ENCODE measurements around the gene BPIFB2. TPM values are rescaled to one million over a fixed set of nuclear protein-coding genes. Genes with fewer than 3 reads are reported as not detected.

BPIFB2 gene
- total RNA-seq, 3 donors from 2014 or later, result 0.11 TPM; not detected in 2

- no peaks in the 10 kb centered on the region for H3K9me3 Mint-ChIP-seq
- H3K36me3 Mint-ChIP-seq (ENCODE audit: insufficient read depth), result no peaks in the 10 kb centered on the region
- ATAC-seq (no peak), DNase-seq (no peak)
- H3K4me3 Mint-ChIP-seq, result no peak overlapping the region
- H3K27me3 Mint-ChIP-seq (ENCODE audit: low read depth), result no peaks in the 10 kb centered on the region
- H3K4me1 Mint-ChIP-seq (ENCODE audit: low read depth), result no peaks in the 10 kb centered on the region
Observed at GRCh38 chr20:33024243-33024560, 16.7 kb downstream of the BPIFB2 start.

GRCh38 chr20:33024609-33025317 is 17.3 kb downstream of the BPIFB2 start:
- Mint-ChIP-seq H3K27me3 (ENCODE audit: low read depth) (no peaks in the 10 kb centered on the region), H3K9me3 (no peaks in the 10 kb centered on the region), H3K4me3 (no peak overlapping the region), H3K36me3 (ENCODE audit: insufficient read depth) (no peaks in the 10 kb centered on the region), H3K4me1 (ENCODE audit: low read depth) (no peaks in the 10 kb centered on the region)
- no peak for ATAC-seq
- DNase-seq, result no peak

GRCh38 chr20:33025318-33025876 is 17.9 kb downstream of the BPIFB2 start:
- DNase-seq, result no peak
- no peak for ATAC-seq
- H3K4me1 Mint-ChIP-seq (ENCODE audit: low read depth), result no peaks in the 10 kb centered on the region
- no peak overlapping the region for H3K4me3 Mint-ChIP-seq
- H3K9me3 Mint-ChIP-seq, result no peaks in the 10 kb centered on the region
- no peaks in the 10 kb centered on the region for H3K36me3 Mint-ChIP-seq (ENCODE audit: insufficient read depth)
- H3K27me3 Mint-ChIP-seq (ENCODE audit: low read depth), result no peaks in the 10 kb centered on the region

GRCh38 chr20:33026072-33026778 is 18.7 kb downstream of the BPIFB2 start:
- ATAC-seq, result no peak
- no peak overlapping the region for H3K4me3 Mint-ChIP-seq
- DNase-seq, result no peak
- no peaks in the 10 kb centered on the region for H3K9me3 Mint-ChIP-seq
- H3K36me3 Mint-ChIP-seq (ENCODE audit: insufficient read depth), result no peaks in the 10 kb centered on the region
- H3K4me1 Mint-ChIP-seq (ENCODE audit: low read depth), result no peaks in the 10 kb centered on the region
- H3K27me3 Mint-ChIP-seq (ENCODE audit: low read depth), result no peaks in the 10 kb centered on the region

- ATAC-seq, result no peak
- no peaks in the 10 kb centered on the region for H3K9me3 Mint-ChIP-seq
- H3K4me3 Mint-ChIP-seq, result no peak overlapping the region
- DNase-seq, result no peak
- no peaks in the 10 kb centered on the region for H3K27me3 Mint-ChIP-seq (ENCODE audit: low read depth)
- no peaks in the 10 kb centered on the region for H3K36me3 Mint-ChIP-seq (ENCODE audit: insufficient read depth)
- H3K4me1 Mint-ChIP-seq (ENCODE audit: low read depth), result no peaks in the 10 kb centered on the region
Observed at GRCh38 chr20:33026779-33027759, 19.6 kb downstream of the BPIFB2 start.

- no peaks in the 10 kb centered on the region for H3K27me3 Mint-ChIP-seq (ENCODE audit: low read depth)
- H3K4me3 Mint-ChIP-seq, result no peak overlapping the region
- DNase-seq (no peak), ATAC-seq (no peak)
- H3K36me3 Mint-ChIP-seq (ENCODE audit: insufficient read depth), result no peaks in the 10 kb centered on the region
- no peaks in the 10 kb centered on the region for H3K4me1 Mint-ChIP-seq (ENCODE audit: low read depth)
- H3K9me3 Mint-ChIP-seq, result no peaks in the 10 kb centered on the region
Observed at GRCh38 chr20:33027769-33028751, 20.6 kb downstream of the BPIFB2 start.

GRCh38 chr20:33028875-33029274 is 21.4 kb downstream of the BPIFB2 start:
- H3K36me3 Mint-ChIP-seq (ENCODE audit: insufficient read depth), result no peaks in the 10 kb centered on the region
- no peaks in the 10 kb centered on the region for H3K9me3 Mint-ChIP-seq
- H3K4me3 Mint-ChIP-seq, result no peak overlapping the region
- H3K4me1 Mint-ChIP-seq (ENCODE audit: low read depth), result no peaks in the 10 kb centered on the region
- ATAC-seq (no peak), DNase-seq (no peak)
- no peaks in the 10 kb centered on the region for H3K27me3 Mint-ChIP-seq (ENCODE audit: low read depth)

- H3K4me1 Mint-ChIP-seq (ENCODE audit: low read depth), result no peaks in the 10 kb centered on the region
- no peaks in the 10 kb centered on the region for H3K36me3 Mint-ChIP-seq (ENCODE audit: insufficient read depth)
- DNase-seq, result no peak
- ATAC-seq, result no peak
- H3K4me3 Mint-ChIP-seq, result no peak overlapping the region
- H3K27me3 Mint-ChIP-seq (ENCODE audit: low read depth), result no peaks in the 10 kb centered on the region
- H3K9me3 Mint-ChIP-seq, result no peaks in the 10 kb centered on the region
Observed at GRCh38 chr20:33030076-33030475, 22.6 kb downstream of the BPIFB2 start.

GRCh38 chr20:33030569-33030968 is 23.1 kb downstream of the BPIFB2 start:
- Mint-ChIP-seq H3K9me3 (no peaks in the 10 kb centered on the region), H3K4me3 (no peak overlapping the region), H3K27me3 (ENCODE audit: low read depth) (no peaks in the 10 kb centered on the region), H3K4me1 (ENCODE audit: low read depth) (no peaks in the 10 kb centered on the region), H3K36me3 (ENCODE audit: insufficient read depth) (no peaks in the 10 kb centered on the region)
- DNase-seq (no peak), ATAC-seq (no peak)

GRCh38 chr20:33031531-33031930 is 24.0 kb downstream of the BPIFB2 start, which contains the start of gene BPIFB6:
Gene BPIFB6, plus strand, starts transcription at chr20:33031648. Its CDS starts 0 bp downstream, at chr20:33031648.
- no peaks in the 10 kb centered on the region for H3K27me3 Mint-ChIP-seq (ENCODE audit: low read depth)
- DNase-seq, result no peak
- H3K9me3 Mint-ChIP-seq, result no peaks in the 10 kb centered on the region
- no peaks in the 10 kb centered on the region for H3K36me3 Mint-ChIP-seq (ENCODE audit: insufficient read depth)
- H3K4me3 Mint-ChIP-seq, result no peak within 1 kb of the TSS
- no peaks in the 10 kb centered on the region for H3K4me1 Mint-ChIP-seq (ENCODE audit: low read depth)
- ATAC-seq, result no peak

- Mint-ChIP-seq H3K9me3 (no peaks in the 10 kb centered on the region), H3K4me3 (no peak overlapping the region), H3K4me1 (ENCODE audit: low read depth) (no peaks in the 10 kb centered on the region), H3K36me3 (ENCODE audit: insufficient read depth) (no peaks in the 10 kb centered on the region), H3K27me3 (ENCODE audit: low read depth) (no peaks in the 10 kb centered on the region)
- ATAC-seq (no peak), DNase-seq (no peak)
Observed at GRCh38 chr20:33032555-33032954, 25.1 kb downstream of the BPIFB2 start.

- DNase-seq, result no peak
- Mint-ChIP-seq H3K4me3 (no peak overlapping the region), H3K9me3 (no peaks in the 10 kb centered on the region), H3K27me3 (ENCODE audit: low read depth) (no peaks in the 10 kb centered on the region), H3K4me1 (ENCODE audit: low read depth) (no peaks in the 10 kb centered on the region), H3K36me3 (ENCODE audit: insufficient read depth) (no peaks in the 10 kb centered on the region)
- no peak for ATAC-seq
Observed at GRCh38 chr20:33033381-33033780, 25.9 kb downstream of the BPIFB2 start.

- H3K9me3 Mint-ChIP-seq, result no peaks in the 10 kb centered on the region
- H3K27me3 Mint-ChIP-seq (ENCODE audit: low read depth), result no peaks in the 10 kb centered on the region
- no peak for ATAC-seq
- no peak for DNase-seq
- H3K4me1 Mint-ChIP-seq (ENCODE audit: low read depth), result no peaks in the 10 kb centered on the region
- no peaks in the 10 kb centered on the region for H3K36me3 Mint-ChIP-seq (ENCODE audit: insufficient read depth)
- H3K4me3 Mint-ChIP-seq, result no peak overlapping the region
Observed at GRCh38 chr20:33034115-33034514, 26.6 kb downstream of the BPIFB2 start.
